Activated B cell treated with CpG ODN at 0.5 μM for 24 hours (primary cell): ENCODE data around the gene FAM3B. TPM values are rescaled to one million over a fixed set of nuclear protein-coding genes. Genes with fewer than 3 reads are reported as not detected.

ENCODE experiments used
- ATAC-seq: fragments of 200-7000 bp; cut with Tn5 transposase; one replicate; pipeline ENCODE4 v1.10.0; 2021; ENCODE audit warnings: low read depth, mild to moderate bottlenecking, moderate library complexity
- CTCF ChIA-PET: fragments of 350-600 bp; sonication (Branson Sonifier 250); formaldehyde crosslinking; loops from one replicate; lab custom pipeline; 2021; ENCODE audit warnings: antibody characterized with exemption; lab: Charles Lee
- POLR2A ChIA-PET: fragments of 350-600 bp; sonication (Branson Sonifier 250); formaldehyde crosslinking; loops from one replicate; lab custom pipeline; 2021; ENCODE audit warnings: antibody characterized with exemption; lab: Charles Lee
- DNase-seq: peaks from one replicate; pipeline ENCODE4 v3.0.0; 2022
- H3K27ac Mint-ChIP-seq: one replicate; pipeline ENCODE4 v1.8.0; 2020; ENCODE audit warnings: mixed read lengths
- H3K27me3 Mint-ChIP-seq: one replicate; pipeline ENCODE4 v1.8.0; 2021; ENCODE audit warnings: mixed read lengths
- H3K36me3 Mint-ChIP-seq: one replicate; pipeline ENCODE4 v1.8.0; 2021; ENCODE audit warnings: low read depth, mixed read lengths
- H3K4me1 Mint-ChIP-seq: one replicate; pipeline ENCODE4 v1.8.0; 2021; ENCODE audit warnings: mixed read lengths
- H3K4me3 Mint-ChIP-seq: one replicate; pipeline ENCODE4 v1.8.0; 2020; ENCODE audit warnings: mild to moderate bottlenecking, mixed read lengths
- H3K9me3 Mint-ChIP-seq: one replicate; pipeline ENCODE4 v1.8.0; 2020; ENCODE audit warnings: mixed read lengths
- CTCF ChIP-seq: fragments of 200-600 bp; IDR thresholded peaks from one replicate; pipeline ENCODE4 v1.8.0; 2022; ENCODE audit warnings: antibody characterized with exemption, mild to moderate bottlenecking
- intact Hi-C: fragments of 100-400 bp; cut with micrococcal nuclease; formaldehyde crosslinking; loops from one replicate; pipeline ENCODE4 v1.15.1; 2024
- total RNA-seq: library from RNA; stranded (reverse); gene quantifications from 2 replicates; pipeline ENCODE4 v1.2.3, GENCODE V29; 2022

FAM3B gene
- total RNA-seq, 1 donor from 2014 or later = not detected

GRCh38 chr21:41361786-41362604 is 45.4 kb downstream of the FAM3B start, which contains the start of gene MX2:
MX2 (plus strand) TSS chr21:41362027; CDS start chr21:41376907, 14,880 bp downstream.
- ATAC-seq = peak; percentile 78
- Mint-ChIP-seq H3K27ac (peak within 1 kb of the TSS; percentile 97), H3K9me3 (no peaks in the 10 kb centered on the region), H3K4me1 (peaks cover 61% of the 10 kb centered on the region), H3K36me3 (peaks cover 18% of the 10 kb centered on the region), H3K4me3 (peak within 1 kb of the TSS; percentile 84), H3K27me3 (no peaks in the 10 kb centered on the region)
- intact Hi-C loops = loop anchor here (1.0 to 10.0 kb wide), 3 partner anchors 7 to 703 kb away; partner anchors contain the start of gene PRDM15
- POLR2A ChIA-PET = interaction anchor here (0.6 to 2.5 kb wide), 11 partner anchors 8 to 746 kb away, joined by 3 to 13 read pairs (median 4); partner anchors contain the start of gene MX1
- no peak for TF ChIP-seq CTCF
- CTCF ChIA-PET = no interaction called here
- DNase-seq = peak; percentile 51

- intact Hi-C loops = loop anchor here (5.0 to 10.0 kb wide), 2 partner anchors 515 to 702 kb away; partner anchors contain the start of gene PRDM15
- peaks cover 18% of the 10 kb centered on the region for H3K36me3 Mint-ChIP-seq
- POLR2A ChIA-PET = interaction anchor here (0.6 to 2.5 kb wide), 11 partner anchors 7 to 196 kb away, joined by 3 to 13 read pairs (median 6); partner anchors contain the start of gene MX1
- H3K27me3 Mint-ChIP-seq = no peaks in the 10 kb centered on the region
- ATAC-seq (no peak), DNase-seq (no peak)
- peak overlapping the region; percentile 97 for H3K27ac Mint-ChIP-seq
- H3K9me3 Mint-ChIP-seq = no peaks in the 10 kb centered on the region
- peaks cover 69% of the 10 kb centered on the region for H3K4me1 Mint-ChIP-seq
- peak overlapping the region; percentile 84 for H3K4me3 Mint-ChIP-seq
- CTCF ChIA-PET = no interaction called here
- TF ChIP-seq CTCF = no peak
Observed at GRCh38 chr21:41362605-41363369, 46.2 kb downstream of the FAM3B start.

GRCh38 chr21:41363370-41364270 is 47.0 kb downstream of the FAM3B start:
- no peak for ATAC-seq
- intact Hi-C loops = loop anchor here (5.0 to 10.0 kb wide), 2 partner anchors 514 to 701 kb away; partner anchors contain the start of gene PRDM15
- CTCF ChIA-PET = no interaction called here
- Mint-ChIP-seq H3K4me3 (peak overlapping the region; percentile 84), H3K27me3 (no peaks in the 10 kb centered on the region), H3K9me3 (no peaks in the 10 kb centered on the region), H3K36me3 (peaks cover 18% of the 10 kb centered on the region), H3K4me1 (peaks cover 77% of the 10 kb centered on the region), H3K27ac (peak overlapping the region; percentile 97)
- POLR2A ChIA-PET = interaction anchor here (1.5 to 2.5 kb wide), 4 partner anchors 62 to 197 kb away, joined by 4 to 13 read pairs (median 6); partner anchors contain the start of gene MX1
- no peak for DNase-seq
- TF ChIP-seq CTCF = no peak

GRCh38 chr21:41364308-41364707 is 47.7 kb downstream of the FAM3B start:
- Mint-ChIP-seq H3K27ac (peak overlapping the region; percentile 97), H3K4me3 (no peak overlapping the region), H3K27me3 (no peaks in the 10 kb centered on the region), H3K9me3 (no peaks in the 10 kb centered on the region), H3K36me3 (peaks cover 18% of the 10 kb centered on the region), H3K4me1 (peaks cover 84% of the 10 kb centered on the region)
- no peak for ATAC-seq
- intact Hi-C loops = loop anchor here (5.0 to 10.0 kb wide), 2 partner anchors 513 to 700 kb away; partner anchors contain the start of gene PRDM15
- POLR2A ChIA-PET = no interaction called here
- CTCF ChIA-PET = no interaction called here
- no peak for TF ChIP-seq CTCF
- no peak for DNase-seq
